HuH-7.5 (cell line): Measurements from ENCODE around the gene AMBRA1.

Source experiments
- DNase-seq: peaks from one replicate; pipeline ENCODE4 v3.0.0; 2011; ENCODE audit warnings: low spot score

AMBRA1 gene

DNA sequence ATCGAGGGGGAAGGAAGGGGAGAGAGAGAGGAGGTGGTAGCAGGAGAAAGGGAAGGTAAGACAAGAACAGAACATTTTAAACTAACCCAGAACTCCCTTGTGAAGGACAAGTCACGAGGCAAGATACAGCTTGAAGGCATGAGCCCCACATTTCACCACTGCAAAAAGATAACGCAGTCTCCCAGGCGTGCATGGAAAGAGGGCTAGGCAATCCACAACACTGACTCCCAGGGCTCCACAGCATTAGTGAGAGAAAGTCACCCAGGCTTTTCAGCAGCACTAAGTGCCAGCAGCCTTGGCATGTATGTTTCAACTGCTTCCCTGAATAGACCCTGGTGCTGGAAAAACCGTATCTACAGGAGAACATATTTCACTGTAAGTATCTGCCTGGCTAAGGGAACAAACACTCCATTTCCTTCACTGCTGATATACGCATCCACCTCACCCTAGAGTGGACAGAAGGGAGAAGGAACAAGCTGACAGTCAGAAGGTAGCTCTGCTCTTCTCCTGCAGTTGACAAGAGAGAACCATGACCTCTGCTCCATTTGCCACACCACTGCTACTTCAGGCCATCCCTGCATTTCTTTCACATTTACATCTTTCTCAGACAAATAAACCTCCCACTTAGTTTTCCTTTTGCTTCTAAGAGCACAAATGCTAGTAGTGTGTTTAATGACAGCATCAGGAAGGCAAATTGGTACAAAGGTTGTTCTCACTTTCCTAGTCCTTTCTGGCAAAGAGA, 87.9 kb downstream of the AMBRA1 start:
- DNase-seq = no peak

DNA sequence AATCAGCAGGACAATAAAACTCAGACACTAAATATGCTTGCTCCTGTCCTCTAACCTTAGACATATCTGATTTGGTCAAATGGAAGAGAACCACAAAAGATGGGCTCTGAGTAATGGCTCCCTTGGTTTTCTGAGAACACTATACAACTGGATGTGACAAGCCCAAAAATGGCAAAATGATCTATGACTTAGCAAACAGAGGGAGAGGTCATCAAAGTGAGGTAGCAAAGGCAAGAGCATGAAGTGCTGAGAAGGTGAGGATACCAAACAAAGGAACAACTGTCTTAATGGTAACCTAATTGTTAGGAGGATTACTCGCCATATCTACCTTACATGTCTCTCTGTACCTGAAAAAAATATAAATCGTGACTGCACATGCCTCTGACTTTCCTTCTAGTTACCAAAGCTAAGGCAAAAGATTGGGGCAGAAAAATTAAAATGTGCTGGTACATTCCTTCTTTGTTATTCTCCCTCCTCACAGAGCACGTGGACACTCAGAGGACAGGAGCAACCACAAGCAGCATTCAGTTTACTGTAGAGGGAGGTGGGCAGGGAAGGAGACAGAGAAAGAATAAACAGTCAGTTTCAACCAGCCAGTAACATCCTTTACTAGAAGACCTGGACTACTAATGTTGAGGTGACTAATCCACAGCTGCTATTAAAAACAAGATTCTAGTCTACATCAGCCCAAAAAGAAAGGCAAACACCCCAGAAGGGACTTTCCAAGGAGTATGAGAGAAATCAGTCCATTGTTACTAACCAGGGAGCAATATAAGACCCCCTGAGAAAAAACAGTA, 88.8 kb downstream of the AMBRA1 start:
- no peak for DNase-seq

DNA sequence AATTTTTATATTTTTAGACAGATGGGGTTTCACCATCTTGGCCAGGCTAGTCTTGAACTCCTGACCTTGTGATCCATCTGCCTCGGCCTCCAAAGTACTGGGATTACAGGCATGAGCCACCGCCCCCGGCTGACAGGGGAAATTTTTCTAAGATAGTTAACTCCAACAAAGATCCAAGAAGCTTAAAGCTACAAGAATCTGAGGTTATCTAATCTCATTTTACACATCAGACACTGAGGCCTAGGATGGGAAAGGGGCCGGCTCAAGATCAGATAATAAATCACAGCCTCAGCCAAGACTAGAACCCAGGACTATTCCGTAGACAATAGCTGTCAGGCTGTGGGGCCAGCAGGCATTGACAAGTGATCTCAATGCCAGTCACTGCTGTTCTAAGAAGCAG, 94.0 kb downstream of the AMBRA1 start:
- no peak for DNase-seq

DNA sequence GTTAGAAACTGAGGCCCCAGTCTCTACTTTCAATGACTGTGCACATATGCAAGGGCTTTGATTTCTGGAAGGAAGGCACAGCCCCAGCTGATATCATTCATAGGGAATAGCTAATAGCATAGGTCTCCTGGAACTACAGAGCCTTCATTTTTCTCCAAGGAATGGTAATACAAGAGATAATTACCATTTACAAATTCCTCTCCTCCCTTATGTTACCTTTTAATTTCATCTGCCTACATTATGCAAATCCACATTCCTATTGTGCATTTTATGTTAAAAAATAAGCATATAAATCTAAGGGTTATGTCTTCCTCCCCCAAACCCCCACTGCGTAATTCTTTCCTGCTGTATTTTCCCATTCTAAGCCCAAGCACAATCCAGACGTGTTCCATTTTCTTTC, 94.9 kb downstream of the AMBRA1 start:
- no peak for DNase-seq

DNA sequence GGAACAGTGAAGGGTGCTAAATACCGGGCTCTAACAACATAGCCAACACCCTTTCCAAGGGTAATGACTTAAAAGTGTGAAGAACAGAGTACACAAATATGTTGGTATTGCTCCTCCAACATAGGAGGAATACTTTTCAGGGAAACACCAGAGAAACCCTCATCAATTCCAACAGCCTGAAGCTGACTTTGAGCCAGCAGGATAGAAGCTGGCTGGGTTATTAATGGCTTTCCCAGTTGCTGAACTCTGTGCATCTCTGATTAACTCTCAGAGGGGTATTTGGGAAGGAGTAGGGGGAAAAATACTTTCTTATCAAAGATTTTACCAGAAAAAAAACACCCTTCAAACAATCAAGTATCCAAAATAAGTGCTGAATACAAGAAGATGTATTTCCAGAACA, 95.6 kb downstream of the AMBRA1 start:
- no peak for DNase-seq

DNA sequence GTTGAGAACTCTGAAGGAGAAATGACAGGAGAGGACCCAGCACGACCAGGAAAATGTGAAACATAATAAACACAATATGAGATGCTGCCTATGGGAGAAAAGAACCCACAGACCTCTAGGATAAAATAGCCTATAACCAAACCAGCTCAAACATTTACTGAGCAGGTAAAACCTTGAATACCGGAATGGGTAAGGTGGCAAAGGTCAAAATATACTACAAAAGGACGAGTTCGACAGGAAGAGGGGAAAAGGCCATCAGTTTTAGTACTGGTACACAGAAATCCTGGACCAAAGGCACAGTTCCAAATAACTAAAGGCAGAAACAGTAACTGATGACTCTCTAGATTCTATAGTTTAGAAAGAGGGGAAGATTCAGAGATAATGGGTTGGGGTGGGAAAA, 96.3 kb downstream of the AMBRA1 start:
- no peak for DNase-seq

DNA sequence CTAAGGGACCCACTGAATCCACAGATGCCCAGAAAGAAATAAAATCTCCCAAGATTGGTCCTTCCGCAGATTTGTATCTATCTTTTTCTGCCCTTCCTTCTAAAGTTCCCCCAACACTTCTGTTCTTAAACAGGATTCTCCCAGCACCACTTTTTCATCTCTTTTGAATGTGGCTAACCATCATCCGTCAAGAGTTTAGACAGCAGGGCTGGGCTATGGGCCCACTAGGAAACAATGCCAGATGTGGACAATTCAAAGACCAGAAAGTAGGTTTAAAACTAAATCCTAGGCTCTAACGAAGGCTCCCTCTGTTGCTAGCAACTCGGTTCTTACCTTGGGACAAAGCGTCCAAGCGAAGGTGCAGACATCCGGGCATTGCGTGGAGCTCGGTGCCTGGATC, 100.0 kb downstream of the AMBRA1 start:
- no peak for DNase-seq

DNA sequence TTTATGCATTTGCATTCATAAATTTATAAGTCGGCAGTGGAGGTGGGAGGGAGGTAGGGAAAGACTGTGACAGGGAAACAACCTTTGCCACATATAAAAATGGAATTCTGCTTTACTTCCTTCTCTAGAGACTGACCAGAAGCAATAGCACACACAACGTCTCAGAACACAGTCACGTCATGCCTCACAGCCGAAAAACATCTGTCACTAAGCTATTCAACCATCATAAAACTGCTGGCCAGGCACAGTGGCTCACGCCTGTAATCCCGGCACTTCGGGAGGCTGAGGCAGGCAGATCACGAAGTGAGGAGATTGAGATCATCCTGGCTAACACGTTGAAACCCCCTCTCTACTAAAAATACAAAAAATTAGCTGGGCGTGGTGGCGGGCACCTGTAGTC, 101.3 kb downstream of the AMBRA1 start:
- no peak for DNase-seq

DNA sequence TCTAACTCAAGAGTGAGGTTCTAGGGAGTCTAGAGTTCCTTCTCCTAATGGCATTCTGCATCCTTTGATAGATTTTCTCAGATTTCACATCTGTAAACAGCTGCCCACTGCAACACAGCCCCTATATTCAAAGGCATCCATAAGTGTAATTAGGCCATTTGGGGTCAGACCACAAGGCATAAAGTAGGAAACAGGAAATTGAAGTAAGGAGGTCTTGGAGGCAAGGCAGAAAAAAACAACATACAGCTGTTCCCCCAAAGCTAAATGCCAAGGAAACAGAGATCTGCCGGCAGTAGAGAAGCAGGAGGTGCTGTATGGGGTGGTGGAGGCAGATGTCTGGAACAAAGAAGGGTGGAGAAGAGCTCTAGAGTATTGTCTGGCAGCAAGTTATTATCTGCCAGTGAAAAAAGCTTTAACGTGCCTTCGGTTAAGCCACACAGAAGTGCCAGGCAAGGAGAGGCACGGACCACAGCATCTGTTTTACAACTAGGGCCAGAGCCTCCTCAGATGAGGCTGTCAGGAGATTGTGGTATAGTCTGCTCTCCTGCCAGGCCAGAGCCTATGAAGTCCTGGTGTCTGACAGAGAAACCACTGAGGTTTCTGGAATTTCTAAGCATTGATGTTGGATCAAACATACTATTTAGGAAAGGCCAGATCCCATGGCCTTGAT, 102.0 kb downstream of the AMBRA1 start:
- no peak for DNase-seq

DNA sequence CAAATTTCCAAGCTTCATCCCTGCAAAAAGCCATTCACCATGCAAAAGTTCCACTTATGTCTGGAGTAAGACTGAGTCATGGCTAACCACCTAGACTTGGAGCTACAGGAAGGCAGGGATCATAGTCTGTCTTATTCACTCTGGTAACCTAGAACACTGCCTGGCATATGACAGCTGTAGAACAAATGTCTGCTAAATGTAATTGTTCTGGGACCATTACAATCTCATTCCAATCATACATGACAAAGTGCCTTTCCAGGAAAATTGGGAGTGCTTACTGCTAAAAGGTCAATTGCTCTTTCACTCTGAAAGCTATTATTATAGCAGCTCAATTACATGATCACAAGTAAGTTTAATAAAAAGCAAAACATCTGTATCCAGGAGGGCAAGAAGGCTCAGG, 103.2 kb downstream of the AMBRA1 start:
- no peak for DNase-seq

DNA sequence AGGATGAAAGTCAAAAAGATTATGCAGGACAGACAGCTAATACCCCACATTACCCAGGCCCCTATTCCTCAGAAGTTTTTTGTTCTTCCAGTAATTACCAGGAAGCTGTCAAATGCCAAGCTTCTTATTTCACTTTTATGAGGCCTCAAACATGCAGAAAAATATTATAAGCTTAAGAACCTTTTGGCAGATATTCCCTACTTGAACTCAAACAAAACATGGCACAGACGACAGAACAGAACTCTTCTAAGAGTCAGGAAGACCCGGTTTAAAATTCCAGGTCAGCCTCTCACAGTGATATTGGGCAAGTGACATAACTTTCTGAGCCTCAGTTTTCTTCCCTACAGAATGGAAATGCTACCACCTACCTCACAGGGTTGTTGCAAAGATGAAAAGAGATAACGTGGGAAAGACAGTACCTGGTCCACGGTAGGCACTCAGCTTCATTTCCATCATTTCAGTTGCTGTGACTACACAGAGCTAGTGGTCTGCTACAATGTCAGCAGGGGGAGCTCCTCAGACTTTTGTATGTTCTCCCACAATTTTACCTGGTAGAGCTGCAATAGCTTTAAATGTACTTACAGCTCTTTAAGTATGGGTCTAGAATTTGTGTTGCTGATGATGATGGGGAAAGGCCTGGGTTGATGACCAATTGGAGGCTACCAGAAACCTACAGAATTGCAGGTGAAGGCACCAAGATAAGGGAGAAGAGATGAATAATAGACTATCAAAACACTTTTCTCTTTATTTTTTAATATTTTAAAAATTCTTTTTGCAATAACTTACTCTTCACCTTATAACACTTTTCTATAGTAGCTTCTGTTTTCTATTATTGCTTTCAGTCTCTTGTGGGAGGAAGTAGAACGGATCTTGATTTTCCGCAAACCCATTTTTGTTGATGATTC, 103.9 kb downstream of the AMBRA1 start:
- peak; percentile 37 for DNase-seq

DNA sequence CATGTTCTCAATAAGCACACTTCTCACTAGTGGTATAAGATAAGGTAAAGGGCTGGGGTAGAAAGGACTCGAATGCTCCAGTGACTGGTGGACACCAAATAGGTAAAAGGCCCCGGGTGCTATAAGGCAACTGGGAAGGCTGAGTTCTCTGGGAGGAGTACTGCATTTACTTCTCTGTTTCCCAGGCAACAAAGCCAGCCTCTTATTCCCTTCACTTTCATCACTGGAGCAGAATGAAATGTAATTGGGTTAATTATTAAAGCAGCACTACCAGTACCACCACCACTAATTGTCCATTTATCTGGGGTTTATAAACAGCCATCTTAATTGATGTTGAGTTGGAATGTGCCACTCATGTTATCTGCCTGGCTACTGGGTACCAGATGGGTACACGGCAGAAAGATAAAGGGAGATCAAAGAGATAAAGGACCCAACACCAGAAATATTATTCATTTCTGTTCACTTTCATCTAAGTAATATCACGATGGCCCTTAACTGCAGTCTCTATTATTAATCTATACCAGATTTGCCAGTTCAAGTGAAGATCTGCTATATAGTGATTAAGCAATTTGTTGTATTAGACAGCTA, 107.9 kb downstream of the AMBRA1 start:
- DNase-seq = no peak

DNA sequence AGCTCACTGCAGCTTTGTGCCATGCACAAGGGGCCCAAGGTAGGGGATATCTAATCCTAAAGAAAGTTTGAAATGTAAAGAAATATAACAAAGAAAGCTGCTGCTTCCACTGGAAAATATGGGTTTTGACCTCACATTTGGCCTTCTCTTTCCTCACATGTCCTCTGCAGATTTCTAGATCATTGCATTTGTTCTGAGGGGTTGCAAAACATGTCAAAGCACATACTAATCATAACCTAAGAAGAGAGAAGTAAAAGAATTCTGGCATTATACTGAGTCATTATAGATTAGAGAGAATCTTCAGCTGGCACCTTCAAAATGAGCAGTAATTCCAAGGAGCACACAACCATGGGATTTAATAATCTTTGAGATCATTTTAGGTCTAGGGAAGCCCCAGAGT, 109.7 kb downstream of the AMBRA1 start:
- no peak for DNase-seq

DNA sequence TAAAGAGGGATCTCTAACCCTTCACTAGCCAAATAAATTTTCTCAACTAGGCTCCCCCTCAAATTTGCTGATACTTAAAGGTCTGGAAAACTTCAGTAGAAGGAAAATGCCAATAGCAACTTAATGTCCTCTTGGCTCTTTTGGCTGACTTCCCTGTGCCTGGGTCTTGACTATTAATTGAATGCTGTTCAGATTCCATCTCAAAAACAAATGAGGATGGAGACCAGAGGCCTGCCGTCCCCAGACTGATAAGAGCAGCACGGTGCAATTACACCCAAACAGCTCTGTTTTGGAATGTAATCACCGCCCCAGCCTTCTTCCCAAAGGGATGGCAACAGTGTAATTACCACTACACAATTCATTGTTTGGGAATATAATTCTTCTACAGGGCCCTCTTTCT, 112.9 kb downstream of the AMBRA1 start:
- DNase-seq = no peak

DNA sequence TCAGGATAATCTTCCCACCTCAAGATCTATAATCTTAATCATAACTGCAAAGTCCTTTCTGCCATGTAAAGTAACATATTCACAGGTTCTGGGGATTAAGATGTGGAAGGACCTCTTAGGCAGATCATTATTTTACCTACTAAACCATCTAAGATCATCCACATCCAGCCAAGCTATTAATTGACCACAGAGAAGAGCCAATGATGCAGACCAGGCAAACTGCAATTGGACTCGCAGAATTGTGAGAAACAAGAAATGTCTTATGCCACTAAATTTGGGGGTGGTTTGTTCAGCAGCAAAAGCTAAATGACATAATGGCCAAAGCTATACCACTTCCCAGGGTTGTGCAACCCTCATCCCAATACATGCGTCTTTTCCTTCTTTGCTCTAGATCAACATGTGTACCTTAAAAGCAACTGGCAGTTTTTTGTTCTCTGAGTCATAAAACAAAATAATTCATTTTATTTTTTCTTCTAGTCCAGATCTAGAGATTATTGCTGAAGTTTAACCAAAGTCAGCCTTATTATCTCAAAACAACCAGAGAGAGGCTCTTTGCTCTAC, 113.6 kb downstream of the AMBRA1 start:
- no peak for DNase-seq

DNA sequence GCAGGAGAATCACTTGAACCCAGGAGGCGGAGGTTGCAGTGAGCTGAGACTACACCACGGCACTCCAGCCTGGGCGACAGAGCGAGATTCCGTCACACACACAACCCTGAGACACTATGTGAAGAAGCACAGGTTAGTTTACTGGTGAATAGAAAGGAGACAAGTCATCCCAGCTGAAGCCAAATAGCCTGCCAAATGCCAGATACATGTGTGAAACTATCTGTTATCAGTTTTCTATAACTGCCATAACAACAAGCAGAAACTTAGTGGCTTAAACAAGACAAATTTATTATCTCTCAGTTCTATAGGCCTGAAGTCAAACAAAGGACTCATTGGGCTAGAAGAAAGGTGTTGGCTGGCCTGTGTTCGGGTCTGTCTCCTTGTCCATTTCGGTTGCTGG, 114.2 kb downstream of the AMBRA1 start:
- no peak for DNase-seq

DNA sequence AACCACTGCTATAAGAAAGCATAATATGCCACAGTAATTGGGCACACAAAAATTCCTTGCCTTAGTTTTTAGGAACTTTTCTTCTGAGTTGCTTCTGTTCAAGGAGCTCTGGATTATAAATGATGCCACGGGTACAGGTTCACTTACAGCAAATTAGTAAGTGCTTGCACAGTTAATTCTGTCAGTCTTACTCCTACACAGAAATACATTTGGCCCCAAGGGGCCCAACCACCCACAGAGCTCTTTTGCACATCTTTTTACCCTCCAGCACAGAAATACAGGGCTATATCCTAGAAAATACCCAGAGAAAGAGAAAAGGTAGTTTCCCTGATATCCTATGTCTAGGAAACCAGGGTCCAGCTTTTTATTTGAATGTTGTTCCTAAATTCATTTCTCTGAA, 115.6 kb downstream of the AMBRA1 start:
- DNase-seq = no peak

DNA sequence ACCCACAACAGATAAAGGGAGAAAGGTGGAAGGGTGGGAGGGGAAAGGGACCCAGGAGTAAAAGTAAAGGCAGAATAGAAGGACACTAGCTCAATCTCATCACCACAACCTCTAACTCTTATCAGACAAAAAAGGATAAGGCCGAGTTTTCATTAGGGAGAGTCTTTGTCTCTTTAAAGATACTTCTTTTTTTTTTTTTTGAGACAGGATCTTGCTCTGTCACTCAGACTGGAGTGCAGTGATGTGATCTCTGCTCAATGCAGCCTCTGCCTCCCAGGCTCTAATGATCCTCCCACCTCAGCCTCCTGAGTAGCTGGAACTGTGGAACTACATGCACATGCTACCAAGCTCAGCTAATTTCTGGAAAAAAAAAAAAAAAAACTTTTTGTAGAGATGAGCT, 116.7 kb downstream of the AMBRA1 start:
- DNase-seq = no peak

DNA sequence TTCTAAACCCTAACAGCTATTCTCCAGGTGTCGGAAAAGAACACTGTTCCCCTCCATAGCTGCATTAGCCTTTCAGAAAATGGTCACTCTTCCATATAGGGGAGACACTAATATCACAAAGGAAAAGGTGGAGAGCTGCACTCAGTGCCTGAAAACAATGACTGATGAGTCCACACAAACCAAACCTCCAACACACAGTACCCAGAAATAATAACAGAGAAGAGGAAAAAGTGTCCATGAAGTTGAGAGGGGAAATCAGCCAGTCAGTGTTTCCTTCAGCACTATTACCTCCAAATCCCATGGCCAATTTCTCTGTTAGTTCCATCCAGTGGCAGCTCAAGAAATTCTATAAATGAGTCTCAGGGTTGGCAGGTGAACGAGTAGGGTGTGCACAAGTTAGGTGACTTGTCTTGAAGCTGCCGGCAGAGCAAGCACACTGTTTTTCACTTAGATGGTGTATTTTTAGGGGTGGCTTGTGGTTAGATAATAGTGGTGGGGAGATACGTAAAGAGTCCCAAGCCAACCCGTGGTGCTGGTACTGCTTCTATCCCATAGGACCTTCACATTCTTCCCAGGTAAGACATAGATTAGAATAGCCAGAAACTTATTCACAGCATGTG, 117.8 kb downstream of the AMBRA1 start:
- no peak for DNase-seq

DNA sequence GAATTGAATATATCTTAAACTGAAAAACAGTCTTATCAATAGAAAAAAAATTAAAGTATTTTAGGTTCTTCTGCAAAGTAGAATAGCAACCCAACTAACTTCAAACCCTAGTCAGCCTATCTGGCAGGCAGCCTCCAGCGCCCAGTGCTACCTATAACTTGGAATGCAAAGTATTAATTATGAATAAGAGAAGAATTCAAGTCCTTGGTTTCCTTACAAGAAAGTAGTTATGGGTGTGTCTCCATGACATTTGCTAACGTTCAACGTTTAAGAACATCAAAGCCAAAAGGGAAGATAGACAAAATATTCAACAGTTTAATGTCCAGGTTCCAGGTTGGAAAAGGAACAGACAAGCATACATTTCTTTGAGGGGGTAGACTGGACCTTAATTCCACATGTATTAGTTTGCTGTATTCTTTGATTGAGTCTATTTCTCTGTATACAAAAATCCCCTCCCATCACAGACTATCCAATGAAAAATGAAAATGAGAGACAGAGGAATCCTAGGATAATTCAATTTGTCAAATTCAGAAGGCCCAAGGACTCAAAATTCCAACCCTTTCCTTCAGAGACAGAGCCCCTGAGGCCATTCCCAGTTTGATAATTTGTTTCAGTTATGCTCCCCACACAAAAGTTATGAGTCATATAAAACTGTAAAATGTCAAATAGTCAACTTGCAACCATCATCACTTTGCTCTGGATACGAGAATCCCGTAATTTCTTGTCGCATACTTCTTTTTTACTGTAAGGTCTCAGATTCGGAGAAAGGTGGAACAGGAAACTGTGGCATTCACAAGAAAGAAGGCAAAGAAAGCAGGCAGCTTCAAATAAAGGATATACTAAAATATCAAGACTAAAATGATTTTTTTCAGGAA, 118.5 kb downstream of the AMBRA1 start:
- no peak for DNase-seq
